H9 (cell line): ENCODE data around the gene COL8A1. TPM values are rescaled to one million over a fixed set of nuclear protein-coding genes. Genes with fewer than 3 reads are reported as not detected.

ENCODE experiments used
- DNase-seq: peaks from one replicate; pipeline ENCODE4 v3.0.0-alpha.2; 2017
- H2AFZ ChIP-seq: one replicate; pipeline ENCODE4 v1.6.1; 2013; ENCODE audit warnings: mild to moderate bottlenecking, low read length, control low read depth, moderate library complexity
- H2AK5ac ChIP-seq: 2 replicates; pipeline ENCODE4 v1.6.1; 2013; ENCODE audit warnings: low read length, control low read depth, mixed read lengths; ENCODE audit not compliant: insufficient read length
- H2BK120ac ChIP-seq: one replicate; pipeline ENCODE4 v1.6.1; 2013; ENCODE audit warnings: low read depth, mild to moderate bottlenecking, low read length, control low read depth, inconsistent platforms; ENCODE audit not compliant: poor library complexity, severe bottlenecking
- H2BK12ac ChIP-seq: 2 replicates; pipeline ENCODE4 v1.6.1; 2013; ENCODE audit warnings: low read length, control low read depth, mixed read lengths, low read depth; ENCODE audit not compliant: insufficient read length
- H2BK15ac ChIP-seq: 2 replicates; pipeline ENCODE4 v1.6.1; 2013; ENCODE audit warnings: low read depth, low read length, control low read depth
- H2BK20ac ChIP-seq: one replicate; pipeline ENCODE4 v1.6.1; 2013; ENCODE audit warnings: low read depth, mild to moderate bottlenecking, low read length, control low read depth, inconsistent platforms; ENCODE audit not compliant: poor library complexity, severe bottlenecking
- H2BK5ac ChIP-seq: 2 replicates; pipeline ENCODE4 v1.6.1; 2013; ENCODE audit warnings: low read length, control low read depth, mixed read lengths; ENCODE audit not compliant: insufficient read length
- H3K14ac ChIP-seq: 2 replicates; pipeline ENCODE4 v1.6.1; 2013; ENCODE audit warnings: low read length, control low read depth; ENCODE audit not compliant: insufficient read depth
- H3K18ac ChIP-seq: 2 replicates; pipeline ENCODE4 v1.6.1; 2013; ENCODE audit warnings: low read depth, mild to moderate bottlenecking, mixed read lengths, low read length, control low read depth; ENCODE audit not compliant: insufficient read length
- H3K23ac ChIP-seq: 2 replicates; pipeline ENCODE4 v1.6.1; 2013; ENCODE audit warnings: low read length, control low read depth, mixed read lengths, low read depth; ENCODE audit not compliant: insufficient read length
- H3K23me2 ChIP-seq: 2 replicates; pipeline ENCODE4 v1.6.1; 2013; ENCODE audit warnings: low read depth, mild to moderate bottlenecking, mixed read lengths, low read length, control low read depth; ENCODE audit not compliant: insufficient read length, poor library complexity, severe bottlenecking
- H3K27ac ChIP-seq: 2 replicates; pipeline ENCODE4 v1.5.1; 2013; ENCODE audit warnings: low read length, control low read depth, mixed read lengths, low read depth; ENCODE audit not compliant: insufficient read length
- H3K27me3 ChIP-seq: 2 replicates; pipeline ENCODE4 v1.6.1; 2013; ENCODE audit warnings: low read length, control low read depth, inconsistent platforms; ENCODE audit not compliant: insufficient read depth
- H3K4ac ChIP-seq: 2 replicates; pipeline ENCODE4 v1.6.1; 2013; ENCODE audit warnings: low read depth, mild to moderate bottlenecking, control low read depth, inconsistent platforms, low read length, moderate library complexity
- H3K4me1 ChIP-seq: 2 replicates; pipeline ENCODE4 v1.6.1; 2013; ENCODE audit warnings: low read length, control low read depth, inconsistent platforms; ENCODE audit not compliant: insufficient read depth
- H3K4me2 ChIP-seq: 2 replicates; pipeline ENCODE4 v1.6.1; 2013; ENCODE audit warnings: low read length, control low read depth, mixed read lengths; ENCODE audit not compliant: insufficient read length, insufficient read depth
- H3K56ac ChIP-seq: 2 replicates; pipeline ENCODE4 v1.6.1; 2013; ENCODE audit warnings: low read depth, mild to moderate bottlenecking, mixed read lengths, low read length, control low read depth; ENCODE audit not compliant: insufficient read length
- H3K79me1 ChIP-seq: 2 replicates; pipeline ENCODE4 v1.6.1; 2013; ENCODE audit warnings: low read depth, mild to moderate bottlenecking, moderate library complexity, low read length, control low read depth, inconsistent platforms; ENCODE audit not compliant: insufficient read depth, poor library complexity, severe bottlenecking
- H3K79me2 ChIP-seq: 2 replicates; pipeline ENCODE4 v1.6.1; 2013; ENCODE audit warnings: low read length, control low read depth, inconsistent platforms; ENCODE audit not compliant: insufficient read depth
- H3K9ac ChIP-seq: 2 replicates; pipeline ENCODE4 v1.6.1; 2013; ENCODE audit warnings: low read length, control low read depth, mixed read lengths; ENCODE audit not compliant: insufficient read length; ENCODE audit errors: extremely low read depth
- H3K9me3 ChIP-seq: one replicate; pipeline ENCODE4 v1.6.1; 2013; ENCODE audit warnings: low read depth, low read length, inconsistent platforms; ENCODE audit not compliant: control insufficient read depth
- H3T11ph ChIP-seq: one replicate; pipeline ENCODE4 v1.6.1; 2013; ENCODE audit warnings: mild to moderate bottlenecking, low read length, control low read depth, inconsistent platforms
- H4K20me1 ChIP-seq: one replicate; pipeline ENCODE4 v1.6.1; 2013; ENCODE audit not compliant: control insufficient read depth, insufficient read length, insufficient read depth
- H4K5ac ChIP-seq: 2 replicates; pipeline ENCODE4 v1.6.1; 2013; ENCODE audit warnings: low read depth, mild to moderate bottlenecking, mixed read lengths, low read length, control low read depth; ENCODE audit not compliant: insufficient read length
- H4K8ac ChIP-seq: replicated peaks from 2 replicates; pipeline ENCODE4 v1.6.1; 2013; ENCODE audit warnings: low read length, control low read depth, mixed read lengths, low read depth; ENCODE audit not compliant: insufficient read length
- H4K91ac ChIP-seq: 2 replicates; pipeline ENCODE4 v1.6.1; 2013; ENCODE audit warnings: low read depth, mild to moderate bottlenecking, moderate library complexity, mixed read lengths, low read length, control low read depth; ENCODE audit not compliant: insufficient read length
- H3K27ac Mint-ChIP-seq, 3 experiments: 2 replicates in 2 of 3; 3 replicates in 1 of 3; pipeline ENCODE4 v1.8.0; 2020 to 2021; ENCODE audit warnings: mixed read lengths in 3 of 3, mild to moderate bottlenecking in 1 of 3, moderate library complexity in 1 of 3
- H3K27me3 Mint-ChIP-seq: 2 replicates; pipeline ENCODE4 v1.8.0; 2021; ENCODE audit warnings: low read depth, mild to moderate bottlenecking, moderate library complexity, mixed read lengths
- H3K36me3 Mint-ChIP-seq, 3 experiments: 2 replicates in 2 of 3; 3 replicates in 1 of 3; pipeline ENCODE4 v1.8.0; 2020 to 2021; ENCODE audit warnings: low read depth in 3 of 3, mixed read lengths in 3 of 3; ENCODE audit not compliant: insufficient read depth in 1 of 3
- H3K4me1 Mint-ChIP-seq, 2 experiments: 2 replicates each; pipeline ENCODE4 v1.8.0; 2020; ENCODE audit warnings: mixed read lengths in 2 of 2
- H3K4me3 Mint-ChIP-seq, 2 experiments: 2 replicates in 1 of 2; 3 replicates in 1 of 2; pipeline ENCODE4 v1.8.0; 2020 to 2021; ENCODE audit warnings: mild to moderate bottlenecking in 2 of 2, mixed read lengths in 2 of 2, moderate library complexity in 1 of 2
- H3K9me3 Mint-ChIP-seq, 2 experiments: 2 replicates in 1 of 2; 3 replicates in 1 of 2; pipeline ENCODE4 v1.8.0; 2020; ENCODE audit warnings: mild to moderate bottlenecking in 2 of 2, mixed read lengths in 2 of 2, moderate library complexity in 1 of 2
- CTCF ChIP-seq: fragments of 200-600 bp; sonication (generic); conservative IDR thresholded peaks from 3 replicates; pipeline ENCODE4 v1.8.0; 2021; ENCODE audit warnings: antibody characterized with exemption, mild to moderate bottlenecking
- WGBS: extraction: QIAGEN DNeasy Blood & Tissue Kit; methylation state at CpG from one replicate; pipeline ENCODE4 v1.1.7; 2013; ENCODE audit warnings: missing lambda C conversion rate, low lambda C conversion rate, mixed read lengths; ENCODE audit not compliant: insufficient read length; ENCODE audit errors: extremely low coverage; 5-methylcytosine and 5-hydroxymethylcytosine counted together
- total RNA-seq: library from RNA; stranded (reverse); gene quantifications from 2 replicates; pipeline ENCODE4 v1.2.1, GENCODE V29; 2021

COL8A1 gene
- total RNA-seq, 1 experiment from 2014 or later: 0.17 TPM

GRCh38 chr3:99764377-99764776, 126.0 kb downstream of the COL8A1 start:
- H3K79me2 ChIP-seq: no peaks in the 10 kb centered on the region
- H3K23me2 ChIP-seq: no peaks in the 10 kb centered on the region
- Mint-ChIP-seq H3K27me3 (no peaks in the 10 kb centered on the region), H3K36me3 (no peaks in the 10 kb centered on the region), H3K9me3 (no peaks in the 10 kb centered on the region), H3K4me3 (no peak overlapping the region), H3K4me1 (peaks cover 6 to 10% of the 10 kb centered on the region in 2 experiments), H3K27ac (no peak overlapping the region)
- H3K27ac ChIP-seq: no peak overlapping the region
- no peak overlapping the region for H2AFZ ChIP-seq
- no peak for DNase-seq
- no peak overlapping the region for H2BK12ac ChIP-seq
- H4K20me1 ChIP-seq: no peaks in the 10 kb centered on the region
- H3K4me1 ChIP-seq: no peaks in the 10 kb centered on the region
- no peak overlapping the region for H3K9ac ChIP-seq
- H3K56ac ChIP-seq: no peak overlapping the region
- H2AK5ac ChIP-seq: no peak overlapping the region
- WGBS: no CpG with 5 or more reads among the region's 5 CpGs
- no peak overlapping the region for H4K91ac ChIP-seq
- no peak overlapping the region for H2BK15ac ChIP-seq
- no peak overlapping the region for H3K4me2 ChIP-seq
- no peaks in the 10 kb centered on the region for H3K79me1 ChIP-seq
- H2BK5ac ChIP-seq: no peak overlapping the region
- no peak overlapping the region for H2BK20ac ChIP-seq
- H4K5ac ChIP-seq: no peak overlapping the region
- H3T11ph ChIP-seq: no peak overlapping the region
- H3K27me3 ChIP-seq: no peaks in the 10 kb centered on the region
- no peak overlapping the region for H2BK120ac ChIP-seq
- no peak for TF ChIP-seq CTCF
- H3K14ac ChIP-seq: no peak overlapping the region
- H3K4ac ChIP-seq: no peak overlapping the region
- H4K8ac ChIP-seq: no peak overlapping the region
- H3K9me3 ChIP-seq: no peaks in the 10 kb centered on the region
- no peak overlapping the region for H3K18ac ChIP-seq
- H3K23ac ChIP-seq: no peak overlapping the region
